ENCODE data around the gene LMAN2L.

The LMAN2L gene

GRCh38 chr2:96726131-96726530, 13.7 kb downstream of the LMAN2L start:
- Histone ChIP-seq H3K4me3 (replicated peaks; ENCODE audit: insufficient read depth, low read length) (no peak overlapping the region), H3K27me3 (ENCODE audit: insufficient read depth, poor library complexity, severe bottlenecking) (no peaks in the 10 kb centered on the region), H3K27ac (replicated peaks) (no peak overlapping the region)
- TF ChIP-seq GABPA (IDR thresholded peaks at IDR 0.05; ENCODE audit: low read depth), result no peak
- no peak for TF ChIP-seq REST (IDR thresholded peaks at IDR 0.05; ENCODE audit: insufficient replicate concordance, low read depth)
- TF ChIP-seq SPI1 (IDR thresholded peaks at IDR 0.05; ENCODE audit: borderline replicate concordance, low read depth), result no peak
- TF ChIP-seq CTCF (IDR thresholded peaks at IDR 0.05; ENCODE audit: insufficient read depth, low read length), result no peak
- TF ChIP-seq POLR2AphosphoS5 (IDR thresholded peaks at IDR 0.05; ENCODE audit: low read depth), result no peak
- DNase-seq (ENCODE audit: low read depth in 1 of 2, low spot score in 1 of 2), result no peak

GRCh38 chr2:96716388-96716787, 23.5 kb downstream of the LMAN2L start:
- TF ChIP-seq REST (IDR thresholded peaks at IDR 0.05; ENCODE audit: insufficient replicate concordance, low read depth) (no peak), CTCF (IDR thresholded peaks at IDR 0.05; ENCODE audit: insufficient read depth, low read length) (no peak), GABPA (IDR thresholded peaks at IDR 0.05; ENCODE audit: low read depth) (no peak), SPI1 (IDR thresholded peaks at IDR 0.05; ENCODE audit: borderline replicate concordance, low read depth) (no peak), POLR2AphosphoS5 (IDR thresholded peaks at IDR 0.05; ENCODE audit: low read depth) (no peak)
- Histone ChIP-seq H3K27ac (replicated peaks) (no peak overlapping the region), H3K4me3 (replicated peaks; ENCODE audit: insufficient read depth, low read length) (no peak overlapping the region), H3K27me3 (ENCODE audit: insufficient read depth, poor library complexity, severe bottlenecking) (no peaks in the 10 kb centered on the region)
- no peak for DNase-seq (ENCODE audit: low read depth in 1 of 2, low spot score in 1 of 2)

GRCh38 chr2:96715658-96716057, 24.2 kb downstream of the LMAN2L start:
- no peaks in the 10 kb centered on the region for H3K27me3 ChIP-seq (ENCODE audit: insufficient read depth, poor library complexity, severe bottlenecking)
- no peak overlapping the region for H3K27ac ChIP-seq (replicated peaks)
- DNase-seq (ENCODE audit: low read depth in 1 of 2, low spot score in 1 of 2), result peak in 1 of 2 experiments; percentile 11
- TF ChIP-seq POLR2AphosphoS5 (IDR thresholded peaks at IDR 0.05; ENCODE audit: low read depth) (no peak), GABPA (IDR thresholded peaks at IDR 0.05; ENCODE audit: low read depth) (no peak), REST (IDR thresholded peaks at IDR 0.05; ENCODE audit: insufficient replicate concordance, low read depth) (no peak), SPI1 (IDR thresholded peaks at IDR 0.05; ENCODE audit: borderline replicate concordance, low read depth) (no peak), CTCF (IDR thresholded peaks at IDR 0.05; ENCODE audit: insufficient read depth, low read length) (no peak)
- no peak overlapping the region for H3K4me3 ChIP-seq (replicated peaks; ENCODE audit: insufficient read depth, low read length)
